Uterus (tissue), 2 donors: ENCODE data around the gene OCIAD1.

Source experiments
- CTCF ChIP-seq, 4 experiments: fragments of 200-600 bp in 2 of 4; fragments of 450-650 bp in 2 of 4; sonication (generic) in 2 of 4; IDR thresholded peaks; one replicate each; pipeline ENCODE4 v1.5.1; 2016 to 2019; ENCODE audit warnings: antibody characterized with exemption in 4 of 4, mild to moderate bottlenecking in 2 of 4, moderate library complexity in 1 of 4
- POLR2A ChIP-seq, 2 donors: fragments of 450-650 bp; IDR thresholded peaks; one replicate each; pipeline ENCODE4 v1.6.1; 2016; ENCODE audit warnings: antibody characterized with exemption in 2 of 2, mild to moderate bottlenecking in 1 of 2, moderate library complexity in 1 of 2

- TF ChIP-seq CTCF (IDR thresholded peaks at IDR 0.05) (no peak), POLR2A (IDR thresholded peaks at IDR 0.05) (no peak)
These were observed 1.7 kb downstream of the OCIAD1 start for GRCh38 chr4:48832571-48832970.
